Heart right ventricle (tissue), 16 donors: ENCODE data around the gene CRELD2. TPM values are rescaled to one million over a fixed set of nuclear protein-coding genes. Genes with fewer than 3 reads are reported as not detected.

Experiments used
- ATAC-seq, 8 donors: fragments of 200-7000 bp; cut with Tn5 transposase; one replicate each; pipeline ENCODE4 v1.9.1; 2020; ENCODE audit warnings: mild to moderate bottlenecking in 8 of 8, moderate library complexity in 8 of 8, moderate number of reproducible peaks in 1 of 8
- DNase-seq, 2 donors: peaks; one replicate each; pipeline ENCODE4 v3.0.0-alpha.2; 2020
- H3K27ac ChIP-seq, 10 donors: fragments of 200-600 bp; sonication (generic) in 2 of 10; one replicate each; pipeline versions ENCODE4 v1.5.0 to v1.8.0; 2020 to 2022; ENCODE audit warnings: mild to moderate bottlenecking in 3 of 10
- H3K27me3 ChIP-seq, 7 donors: fragments of 200-600 bp; one replicate each; pipeline ENCODE4 v1.8.0; 2021 to 2022; ENCODE audit warnings: mild to moderate bottlenecking in 2 of 7
- H3K36me3 ChIP-seq, 9 donors: fragments of 200-600 bp; sonication (generic) in 1 of 9; one replicate each; pipeline versions ENCODE4 v1.5.0 to v1.8.0; 2020 to 2022; ENCODE audit warnings: mild to moderate bottlenecking in 2 of 9
- H3K4me1 ChIP-seq, 9 donors: fragments of 200-600 bp; sonication (generic) in 1 of 9; one replicate each; pipeline versions ENCODE4 v1.5.0 to v1.8.0; 2020 to 2022; ENCODE audit warnings: mild to moderate bottlenecking in 4 of 9
- H3K4me3 ChIP-seq, 10 donors: fragments of 200-600 bp; sonication (generic) in 2 of 10; one replicate each; pipeline versions ENCODE4 v1.5.0 to v1.8.0; 2020 to 2022; ENCODE audit warnings: mild to moderate bottlenecking in 7 of 10, moderate library complexity in 2 of 10
- H3K9me3 ChIP-seq, 11 donors: fragments of 200-600 bp in 10 of 11; sonication (generic) in 2 of 11; one replicate each; pipeline versions ENCODE4 v1.5.0 to v1.8.0; 2013 to 2022; ENCODE audit warnings: mild to moderate bottlenecking in 2 of 11, control low read depth in 1 of 11, moderate library complexity in 1 of 11
- CTCF ChIP-seq, 9 donors: fragments of 200-600 bp; sonication (generic) in 2 of 9; IDR thresholded peaks; one replicate each; pipeline versions ENCODE4 v1.5.0 to v1.8.0; 2021 to 2022; ENCODE audit warnings: antibody characterized with exemption in 9 of 9, mild to moderate bottlenecking in 5 of 9, moderate library complexity in 1 of 9
- WGBS, 2 donors: extraction: QIAGEN DNeasy Blood & Tissue Kit; methylation state at CpG; one replicate each; pipeline ENCODE4 v1.1.7; 2013; ENCODE audit warnings: inconsistent platforms in 1 of 2; 5-methylcytosine and 5-hydroxymethylcytosine counted together
- intact Hi-C, 10 donors: fragments of 100-400 bp; cut with DNase I; formaldehyde crosslinking; loops; one replicate each; pipeline versions ENCODE4 v1.11.1 to v1.14.2; 2022
- polyA plus RNA-seq, 2 donors: library from polyadenylated mRNA; stranded (reverse); fragments of 200-250 nt; gene quantifications; one replicate each; pipeline ENCODE4 v1.2.3, GENCODE V29; 2013
- total RNA-seq, 10 donors: library from RNA; stranded (reverse); fragmentation: NEBNext Ultra II Directional in 3 of 10; extraction: Animal tissue kit (Norgen Biotek cat#: 25700) in 3 of 10; gene quantifications; one replicate each; pipeline versions ENCODE4 v1.2.1 to v1.2.4, GENCODE V29; 2021 to 2023
- donor health status: Arrhythmogenic right ventricular cardiomyopathy.
- donor health status: ischemic (EF 13 %, LVEDD 7.1; RV severe dilation, severe dysfunction).
- donor health status: healthy with polysubstance abuse.
- donor health status: DM: no; HTN: yes; CAD: no.
- donor health status: DM: no; HTN: no; CAD: no.
- donor health status: ischemic (EF 25% LVEDD 6.9; RV normal size, moderate dysfunction).
- donor health status: ischemic (EF 25% LVEDD 5.7; RV mildly dilated, moderate dysfunction).
- donor health status: healthy.
- donor health status: DM: yes; HTN: yes; CAD: no.
- donor health status: Ischemic cardiomyopathy.
- donor health status: ischemic (EF 35%, LVEDD 5.7; RV mildly dilated, moderate dysfunction).
- donor health status: nonischemic (EF 11% LVEDD 7.7; RV severe dilation, severe dysfunction).
- donor health status: DM: yes; HTN: yes; CAD: no.
- donor health status: PGD.
- donor health status: ischemic (EF 29% LVEDD 5.4; RV normal size, mild dysfunction).
- donor health status: nonischemic (EF 23%, LVEDD 6.1; RV moderate dilation, normal function).

CRELD2 gene
- total and polyA plus RNA-seq, 12 donors = 11.0 to 90.0 (median 19.2) TPM

GRCh38 chr22:49905465-49905864, 13.0 kb upstream of the CRELD2 start:
- intact Hi-C loops = no loop called here
- 96 to 97% methylated on average over 18 of the region's 18 CpGs for WGBS, 2 donors
- Histone ChIP-seq H3K36me3 (peaks cover 0 to 99% (median 41%) of the 10 kb centered on the region in 9 donors), H3K4me1 (peaks cover 0 to 8% (median 0%) of the 10 kb centered on the region in 9 donors), H3K27ac (no peak overlapping the region), H3K27me3 (no peaks in the 10 kb centered on the region), H3K9me3 (no peaks in the 10 kb centered on the region), H3K4me3 (no peak overlapping the region)
- DNase-seq (no peak), ATAC-seq (no peak)
- no peak for TF ChIP-seq CTCF (IDR thresholded peaks at IDR 0.05)

- intact Hi-C loops = no loop called here
- H3K4me3 ChIP-seq = no peak overlapping the region
- WGBS, 2 donors = 95 to 97% methylated on average over 28 of the region's 28 CpGs
- no peak for ATAC-seq
- H3K9me3 ChIP-seq = no peaks in the 10 kb centered on the region
- no peaks in the 10 kb centered on the region for H3K27me3 ChIP-seq
- no peak overlapping the region for H3K27ac ChIP-seq
- no peak for DNase-seq
- peaks cover 0 to 8% (median 0%) of the 10 kb centered on the region in 9 donors for H3K4me1 ChIP-seq
- peaks cover 0 to 99% (median 45%) of the 10 kb centered on the region in 9 donors for H3K36me3 ChIP-seq
- TF ChIP-seq CTCF (IDR thresholded peaks at IDR 0.05) = no peak
These were observed 12.2 kb upstream of the CRELD2 start for GRCh38 chr22:49906071-49906798.

- H3K4me3 ChIP-seq = no peak overlapping the region
- no peak overlapping the region for H3K27ac ChIP-seq
- H3K27me3 ChIP-seq = no peaks in the 10 kb centered on the region
- TF ChIP-seq CTCF (IDR thresholded peaks at IDR 0.05) = no peak
- no peaks in the 10 kb centered on the region for H3K9me3 ChIP-seq
- DNase-seq = no peak
- no peak for ATAC-seq
- intact Hi-C loops = no loop called here
- H3K36me3 ChIP-seq = peaks cover 0 to 96% (median 45%) of the 10 kb centered on the region in 9 donors
- peaks cover 0 to 8% (median 0%) of the 10 kb centered on the region in 9 donors for H3K4me1 ChIP-seq
- WGBS, 2 donors = 88 to 94% methylated on average over 14 of the region's 14 CpGs
These were observed 11.6 kb upstream of the CRELD2 start for GRCh38 chr22:49906799-49907290.

- ATAC-seq (no peak), DNase-seq (no peak)
- no peak overlapping the region for H3K4me3 ChIP-seq
- H3K27ac ChIP-seq = no peak overlapping the region
- peaks cover 0 to 97% (median 44%) of the 10 kb centered on the region in 9 donors for H3K36me3 ChIP-seq
- 96 to 97% methylated on average over 19 of the region's 19 CpGs for WGBS, 2 donors
- no peaks in the 10 kb centered on the region for H3K27me3 ChIP-seq
- TF ChIP-seq CTCF (IDR thresholded peaks at IDR 0.05) = no peak
- no peaks in the 10 kb centered on the region for H3K9me3 ChIP-seq
- peaks cover 0 to 8% (median 0%) of the 10 kb centered on the region in 9 donors for H3K4me1 ChIP-seq
- intact Hi-C loops = no loop called here
These were observed 10.6 kb upstream of the CRELD2 start for GRCh38 chr22:49907807-49908206.
